Progenitor cell of endocrine pancreas (in vitro differentiated cells): ENCODE measurements around the gene WDR75. TPM values are rescaled to one million over a fixed set of nuclear protein-coding genes. Genes with fewer than 3 reads are reported as not detected.

Source experiments
- DNase-seq: peaks from one replicate; pipeline ENCODE4 v3.0.0; 2021; ENCODE audit warnings: low spot score; ENCODE audit not compliant: unreplicated experiment
- H3K27ac Mint-ChIP-seq: 2 replicates; pipeline ENCODE4 v1.8.0; 2021; ENCODE audit warnings: mild to moderate bottlenecking, moderate library complexity, mixed read lengths
- H3K27me3 Mint-ChIP-seq: 2 replicates; pipeline ENCODE4 v1.8.0; 2021; ENCODE audit warnings: mixed read lengths
- H3K36me3 Mint-ChIP-seq: 2 replicates; pipeline ENCODE4 v1.8.0; 2022; ENCODE audit warnings: mixed read lengths; ENCODE audit not compliant: insufficient read depth
- H3K4me1 Mint-ChIP-seq: 2 replicates; pipeline ENCODE4 v1.8.0; 2021; ENCODE audit warnings: low read depth, mixed read lengths
- H3K4me3 Mint-ChIP-seq: 2 replicates; pipeline ENCODE4 v1.8.0; 2021; ENCODE audit warnings: low read depth, mild to moderate bottlenecking, moderate library complexity, mixed read lengths
- H3K9me3 Mint-ChIP-seq: 2 replicates; pipeline ENCODE4 v1.8.0; 2021; ENCODE audit warnings: low read depth, mixed read lengths
- total RNA-seq: library from RNA; stranded (reverse); gene quantifications from 2 replicates; pipeline ENCODE4 v1.2.1, GENCODE V29; 2021
- TF ChIP-seq, protein P1 (sequence below): fragments of 200-600 bp; sonication (generic); IDR thresholded peaks from one replicate; pipeline ENCODE4 v1.5.0; 2021; ENCODE audit warnings: antibody characterized with exemption, mild to moderate bottlenecking; ENCODE audit not compliant: unreplicated experiment

The WDR75 gene
- total RNA-seq, 1 donor from 2014 or later = 40.0 TPM

DNA sequence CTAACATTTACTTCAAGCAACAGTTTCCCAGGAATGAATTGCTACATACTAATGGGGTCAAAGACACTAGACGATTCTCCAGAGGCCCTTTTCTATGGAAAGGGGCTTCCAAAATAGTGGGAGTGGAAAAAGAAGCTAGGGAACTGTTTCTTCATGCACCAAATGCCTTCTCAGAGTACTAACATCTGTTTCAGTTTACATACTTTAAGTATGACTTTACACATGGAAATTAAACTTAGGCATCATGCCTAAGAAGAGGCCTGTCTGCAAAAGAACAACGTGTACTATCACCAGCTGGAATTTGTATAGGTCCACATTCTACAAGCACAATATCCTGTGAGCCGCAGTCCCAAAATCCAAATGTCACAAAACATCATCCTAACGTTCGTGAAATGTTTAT, 29.4 kb upstream of the WDR75 start:
- DNase-seq = no peak
- H3K27ac Mint-ChIP-seq = no peak overlapping the region
- H3K9me3 Mint-ChIP-seq = no peaks in the 10 kb centered on the region
- H3K36me3 Mint-ChIP-seq = no peaks in the 10 kb centered on the region
- no peak overlapping the region for H3K4me3 Mint-ChIP-seq
- TF ChIP-seq, protein P1, sequence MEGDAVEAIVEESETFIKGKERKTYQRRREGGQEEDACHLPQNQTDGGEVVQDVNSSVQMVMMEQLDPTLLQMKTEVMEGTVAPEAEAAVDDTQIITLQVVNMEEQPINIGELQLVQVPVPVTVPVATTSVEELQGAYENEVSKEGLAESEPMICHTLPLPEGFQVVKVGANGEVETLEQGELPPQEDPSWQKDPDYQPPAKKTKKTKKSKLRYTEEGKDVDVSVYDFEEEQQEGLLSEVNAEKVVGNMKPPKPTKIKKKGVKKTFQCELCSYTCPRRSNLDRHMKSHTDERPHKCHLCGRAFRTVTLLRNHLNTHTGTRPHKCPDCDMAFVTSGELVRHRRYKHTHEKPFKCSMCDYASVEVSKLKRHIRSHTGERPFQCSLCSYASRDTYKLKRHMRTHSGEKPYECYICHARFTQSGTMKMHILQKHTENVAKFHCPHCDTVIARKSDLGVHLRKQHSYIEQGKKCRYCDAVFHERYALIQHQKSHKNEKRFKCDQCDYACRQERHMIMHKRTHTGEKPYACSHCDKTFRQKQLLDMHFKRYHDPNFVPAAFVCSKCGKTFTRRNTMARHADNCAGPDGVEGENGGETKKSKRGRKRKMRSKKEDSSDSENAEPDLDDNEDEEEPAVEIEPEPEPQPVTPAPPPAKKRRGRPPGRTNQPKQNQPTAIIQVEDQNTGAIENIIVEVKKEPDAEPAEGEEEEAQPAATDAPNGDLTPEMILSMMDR = no peak
- no peaks in the 10 kb centered on the region for H3K27me3 Mint-ChIP-seq
- H3K4me1 Mint-ChIP-seq = peaks cover 7% of the 10 kb centered on the region

DNA sequence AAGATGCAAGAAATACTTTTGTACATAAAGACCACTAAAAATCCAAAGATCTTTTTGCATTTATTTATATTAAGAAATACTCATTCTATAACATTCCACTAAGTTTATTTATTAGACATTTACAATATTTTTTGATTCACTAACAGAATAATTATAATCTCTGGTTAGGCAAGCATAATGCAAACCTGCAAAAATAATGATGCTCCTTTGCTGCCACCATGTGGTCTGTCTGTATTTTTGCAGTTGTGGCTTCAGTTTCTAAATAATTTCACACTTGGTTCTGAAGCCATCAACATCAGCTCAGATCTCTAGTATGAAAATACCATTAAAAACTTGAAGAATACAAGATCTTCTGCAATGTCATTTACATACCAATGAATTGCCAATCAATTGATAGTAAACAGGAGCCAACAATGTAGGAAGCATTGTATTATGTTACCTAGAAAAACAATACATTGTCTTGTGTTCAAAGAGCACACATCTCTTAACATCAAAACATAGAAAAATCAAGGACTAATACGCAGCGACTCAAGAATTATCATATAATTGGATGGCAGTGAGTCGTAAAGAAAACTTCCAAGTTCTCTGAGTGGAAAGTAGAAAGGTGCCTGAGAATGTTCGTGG, 28.8 kb upstream of the WDR75 start:
- peak; percentile 20 for DNase-seq
- Mint-ChIP-seq H3K36me3 (no peaks in the 10 kb centered on the region), H3K27me3 (no peaks in the 10 kb centered on the region), H3K9me3 (no peaks in the 10 kb centered on the region), H3K27ac (no peak overlapping the region), H3K4me3 (no peak overlapping the region), H3K4me1 (peaks cover 2% of the 10 kb centered on the region)
- TF ChIP-seq, protein P1 = peak; percentile 85

DNA sequence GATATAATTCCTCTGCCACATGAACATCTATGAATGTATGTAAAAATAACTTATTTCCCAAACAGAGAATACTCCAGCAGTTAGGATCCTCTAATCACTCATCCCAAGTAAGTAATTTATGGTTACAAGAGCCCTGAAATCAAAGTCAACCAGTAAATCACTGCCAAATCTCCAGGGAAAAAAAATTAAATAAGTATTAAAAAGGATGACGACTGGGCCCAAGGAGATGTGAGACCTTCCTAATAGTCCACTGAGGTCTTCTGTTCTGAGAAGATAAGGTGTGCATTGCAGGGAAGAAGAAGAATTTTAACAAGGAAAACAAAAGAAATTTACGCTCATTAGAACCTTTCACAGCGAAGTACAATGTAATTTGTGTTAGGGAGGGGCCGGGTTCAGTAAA, 28.0 kb upstream of the WDR75 start:
- Mint-ChIP-seq H3K4me3 (no peak overlapping the region), H3K9me3 (no peaks in the 10 kb centered on the region), H3K27me3 (no peaks in the 10 kb centered on the region), H3K36me3 (no peaks in the 10 kb centered on the region), H3K4me1 (no peaks in the 10 kb centered on the region), H3K27ac (no peak overlapping the region)
- no peak for DNase-seq
- TF ChIP-seq, protein P1 = no peak

DNA sequence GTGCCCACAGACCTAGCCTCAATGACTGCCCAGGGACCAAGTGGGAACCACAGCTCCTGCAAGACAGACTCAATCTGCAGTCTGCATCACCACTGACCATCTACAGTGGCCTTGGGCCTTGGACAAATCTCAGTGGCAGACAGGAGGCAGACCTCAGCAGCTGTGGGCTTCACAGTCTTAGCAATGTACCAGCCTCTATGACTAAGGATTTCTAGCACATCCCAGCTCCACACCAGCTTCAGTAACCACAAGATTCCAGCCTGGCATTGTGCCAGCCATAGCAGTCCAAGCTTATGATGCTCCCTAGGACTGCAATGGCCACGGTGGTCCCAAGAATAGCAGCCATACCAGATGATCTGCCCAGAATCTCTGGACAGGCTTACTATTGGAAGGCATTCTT, 19.6 kb upstream of the WDR75 start:
- TF ChIP-seq, protein P1 = no peak
- Mint-ChIP-seq H3K36me3 (no peaks in the 10 kb centered on the region), H3K27me3 (no peaks in the 10 kb centered on the region), H3K4me3 (no peak overlapping the region), H3K4me1 (no peaks in the 10 kb centered on the region), H3K27ac (no peak overlapping the region), H3K9me3 (no peaks in the 10 kb centered on the region)
- no peak for DNase-seq

DNA sequence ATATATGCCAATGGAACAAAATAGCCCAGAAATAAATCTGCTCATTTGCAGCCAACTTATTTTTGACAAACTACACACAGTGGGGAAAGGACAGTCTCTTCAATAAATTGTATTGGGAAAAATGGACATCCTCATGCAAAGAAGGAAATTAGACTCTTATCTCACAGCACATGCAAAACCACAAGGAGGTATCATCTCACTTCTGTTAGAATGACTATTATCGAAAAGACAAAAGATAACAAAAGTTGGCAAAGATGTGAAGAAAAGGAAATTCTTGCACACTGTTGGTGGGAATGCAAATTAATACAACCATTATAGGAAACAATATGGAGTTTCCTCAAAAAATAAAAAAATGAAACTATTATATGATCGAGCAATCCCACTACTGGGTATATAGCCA, 16.3 kb upstream of the WDR75 start:
- TF ChIP-seq, protein P1 = no peak
- H3K4me1 Mint-ChIP-seq = peaks cover 3% of the 10 kb centered on the region
- H3K4me3 Mint-ChIP-seq = no peak overlapping the region
- no peak for DNase-seq
- H3K27me3 Mint-ChIP-seq = no peaks in the 10 kb centered on the region
- no peaks in the 10 kb centered on the region for H3K36me3 Mint-ChIP-seq
- H3K9me3 Mint-ChIP-seq = no peaks in the 10 kb centered on the region
- no peak overlapping the region for H3K27ac Mint-ChIP-seq
